ENCODE data around the gene OSBPL5. TPM values are rescaled to one million over a fixed set of nuclear protein-coding genes. Genes with fewer than 3 reads are reported as not detected.

Gene OSBPL5
- total RNA-seq, 2 experiments from 2014 or later: 0.63 to 2.7 TPM

DNA sequence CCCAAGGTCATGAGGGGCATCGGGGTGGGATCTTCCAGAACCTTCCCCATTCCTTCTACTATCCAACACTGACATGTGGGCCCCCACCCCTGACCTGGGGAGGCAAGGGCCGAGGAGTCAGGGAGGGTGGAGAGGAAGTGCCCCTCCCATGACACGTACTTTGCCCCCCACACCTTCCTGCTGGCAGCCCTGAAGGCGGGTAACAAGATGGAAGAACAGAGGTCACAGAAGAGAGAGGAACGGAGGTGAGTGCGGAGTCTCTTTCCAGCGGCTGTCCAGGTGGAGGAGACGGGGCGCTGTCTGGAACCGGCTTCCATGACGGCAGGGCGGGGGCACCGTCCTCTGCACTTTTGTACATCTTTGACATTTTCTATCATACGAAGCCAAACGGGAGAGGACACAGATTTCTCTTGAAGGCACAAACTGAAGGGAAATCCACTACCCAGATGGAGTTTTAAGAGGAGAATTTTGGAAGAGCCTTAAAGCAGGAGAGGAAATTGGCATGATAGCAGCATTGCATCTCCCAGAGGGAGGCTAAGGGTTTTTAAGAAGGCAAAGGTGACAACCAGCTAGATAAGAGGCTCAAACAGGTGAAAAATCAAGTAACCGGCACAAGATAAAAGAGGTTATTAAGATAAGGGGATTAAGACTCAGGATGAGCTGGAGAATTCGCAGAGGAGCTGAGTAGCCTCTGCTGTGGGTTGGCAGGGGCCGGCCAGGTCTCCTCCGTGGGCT lies 16.7 kb downstream of the OSBPL5 start:
- POLR2A ChIA-PET: no interaction called here
- H3K4me2 ChIP-seq (ENCODE audit: low read length): no peak overlapping the region
- no peak overlapping the region for H3K4me3 ChIP-seq (ENCODE audit: low read depth, low read length, poor library complexity, severe bottlenecking)
- H3K9me2 ChIP-seq (ENCODE audit: insufficient read depth, low read length): no peaks in the 10 kb centered on the region
- H3K79me2 ChIP-seq (ENCODE audit: insufficient read depth, low read depth, low read length): no peaks in the 10 kb centered on the region
- TF ChIP-seq EZH2phosphoT487 (IDR thresholded peaks at IDR 0.05; ENCODE audit: borderline replicate concordance, low read depth, low read length): no peak
- TF ChIP-seq, protein P1, sequence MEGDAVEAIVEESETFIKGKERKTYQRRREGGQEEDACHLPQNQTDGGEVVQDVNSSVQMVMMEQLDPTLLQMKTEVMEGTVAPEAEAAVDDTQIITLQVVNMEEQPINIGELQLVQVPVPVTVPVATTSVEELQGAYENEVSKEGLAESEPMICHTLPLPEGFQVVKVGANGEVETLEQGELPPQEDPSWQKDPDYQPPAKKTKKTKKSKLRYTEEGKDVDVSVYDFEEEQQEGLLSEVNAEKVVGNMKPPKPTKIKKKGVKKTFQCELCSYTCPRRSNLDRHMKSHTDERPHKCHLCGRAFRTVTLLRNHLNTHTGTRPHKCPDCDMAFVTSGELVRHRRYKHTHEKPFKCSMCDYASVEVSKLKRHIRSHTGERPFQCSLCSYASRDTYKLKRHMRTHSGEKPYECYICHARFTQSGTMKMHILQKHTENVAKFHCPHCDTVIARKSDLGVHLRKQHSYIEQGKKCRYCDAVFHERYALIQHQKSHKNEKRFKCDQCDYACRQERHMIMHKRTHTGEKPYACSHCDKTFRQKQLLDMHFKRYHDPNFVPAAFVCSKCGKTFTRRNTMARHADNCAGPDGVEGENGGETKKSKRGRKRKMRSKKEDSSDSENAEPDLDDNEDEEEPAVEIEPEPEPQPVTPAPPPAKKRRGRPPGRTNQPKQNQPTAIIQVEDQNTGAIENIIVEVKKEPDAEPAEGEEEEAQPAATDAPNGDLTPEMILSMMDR (conservative IDR thresholded peaks at IDR 0.05; ENCODE audit: low read length): no peak
- no peaks in the 10 kb centered on the region for H4K20me1 ChIP-seq (ENCODE audit: insufficient read depth, low read length)
- no peaks in the 10 kb centered on the region for H3K4me1 ChIP-seq (ENCODE audit: insufficient read depth, low read length, poor library complexity, severe bottlenecking)
- CTCF ChIA-PET (ENCODE audit: unreplicated experiment): no interaction called here
- H3K27ac ChIP-seq (ENCODE audit: low read depth, low read length, poor library complexity, severe bottlenecking): no peak overlapping the region
- no peak overlapping the region for H2AFZ ChIP-seq (ENCODE audit: low read length)
- BruUV-seq (replicated peaks): no TSS peak
- intact Hi-C loops (cut with micrococcal nuclease; ENCODE audit: unreplicated experiment): no loop called here
- H3K9me3 ChIP-seq (ENCODE audit: low read length): no peaks in the 10 kb centered on the region
- H3K36me3 ChIP-seq (ENCODE audit: insufficient read depth, low read length): no peaks in the 10 kb centered on the region
- DNase-seq (ENCODE audit: low spot score): no peak

DNA sequence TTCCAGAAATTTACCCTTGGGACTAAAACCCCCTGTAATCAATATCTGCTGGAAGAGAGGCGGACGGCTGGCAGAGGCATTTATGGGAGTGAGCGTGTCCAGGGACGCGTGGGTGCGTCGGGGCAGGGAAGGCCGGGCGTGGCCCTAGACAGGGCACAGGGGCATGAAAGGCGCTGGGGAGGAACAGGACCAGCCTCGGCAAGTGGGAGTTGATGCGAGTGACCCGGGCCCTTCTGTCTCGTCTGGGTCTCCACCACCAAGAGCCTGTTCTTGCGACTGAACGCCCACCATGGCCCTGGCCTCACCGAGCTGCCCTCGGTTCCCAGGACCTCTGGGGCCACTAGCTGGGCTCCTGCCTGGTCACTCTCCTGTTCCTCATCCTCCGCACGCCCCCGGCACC lies 17.5 kb downstream of the OSBPL5 start:
- Histone ChIP-seq H4K20me1 (ENCODE audit: insufficient read depth, low read length) (no peaks in the 10 kb centered on the region), H3K4me2 (ENCODE audit: low read length) (no peak overlapping the region), H3K27ac (ENCODE audit: low read depth, low read length, poor library complexity, severe bottlenecking) (no peak overlapping the region), H3K9me2 (ENCODE audit: insufficient read depth, low read length) (no peaks in the 10 kb centered on the region), H3K4me3 (ENCODE audit: low read depth, low read length, poor library complexity, severe bottlenecking) (no peak overlapping the region), H3K9me3 (ENCODE audit: low read length) (no peaks in the 10 kb centered on the region), H2AFZ (ENCODE audit: low read length) (no peak overlapping the region), H3K36me3 (ENCODE audit: insufficient read depth, low read length) (no peaks in the 10 kb centered on the region), H3K4me1 (ENCODE audit: insufficient read depth, low read length, poor library complexity, severe bottlenecking) (no peaks in the 10 kb centered on the region), H3K79me2 (ENCODE audit: insufficient read depth, low read depth, low read length) (no peaks in the 10 kb centered on the region)
- BruUV-seq (replicated peaks): no TSS peak
- TF ChIP-seq, protein P1 (conservative IDR thresholded peaks at IDR 0.05; ENCODE audit: low read length): no peak
- TF ChIP-seq EZH2phosphoT487 (IDR thresholded peaks at IDR 0.05; ENCODE audit: borderline replicate concordance, low read depth, low read length): no peak
- CTCF ChIA-PET (ENCODE audit: unreplicated experiment): no interaction called here
- no peak for DNase-seq (ENCODE audit: low spot score)
- intact Hi-C loops (cut with micrococcal nuclease; ENCODE audit: unreplicated experiment): no loop called here
- POLR2A ChIA-PET: no interaction called here

DNA sequence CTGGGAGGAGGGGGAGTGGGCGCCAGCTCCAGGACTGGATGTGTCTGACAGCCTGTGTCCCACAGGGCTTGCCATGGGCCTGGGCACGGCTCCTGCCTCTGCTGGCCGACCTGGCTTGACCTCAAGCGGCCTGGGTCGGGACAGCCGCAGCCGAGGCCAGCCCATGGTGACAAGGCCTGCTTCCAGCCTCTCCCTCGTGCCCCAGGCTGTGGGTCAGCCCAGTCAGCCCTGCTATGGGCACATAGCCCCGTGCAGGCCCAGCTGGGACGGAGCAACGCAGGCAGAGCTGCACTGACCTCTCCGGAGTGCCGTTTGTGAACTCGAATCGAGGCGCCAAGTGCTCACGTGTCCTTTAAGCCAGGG lies 17.9 kb downstream of the OSBPL5 start:
- no peak for DNase-seq (ENCODE audit: low spot score)
- H3K4me2 ChIP-seq (ENCODE audit: low read length): no peak overlapping the region
- TF ChIP-seq EZH2phosphoT487 (IDR thresholded peaks at IDR 0.05; ENCODE audit: borderline replicate concordance, low read depth, low read length): no peak
- TF ChIP-seq, protein P1 (conservative IDR thresholded peaks at IDR 0.05; ENCODE audit: low read length): no peak
- ChIA-PET POLR2A (no interaction called here), CTCF (ENCODE audit: unreplicated experiment) (no interaction called here)
- no peaks in the 10 kb centered on the region for H3K79me2 ChIP-seq (ENCODE audit: insufficient read depth, low read depth, low read length)
- no peaks in the 10 kb centered on the region for H3K4me1 ChIP-seq (ENCODE audit: insufficient read depth, low read length, poor library complexity, severe bottlenecking)
- no peak overlapping the region for H3K4me3 ChIP-seq (ENCODE audit: low read depth, low read length, poor library complexity, severe bottlenecking)
- no peak overlapping the region for H2AFZ ChIP-seq (ENCODE audit: low read length)
- H3K9me2 ChIP-seq (ENCODE audit: insufficient read depth, low read length): no peaks in the 10 kb centered on the region
- intact Hi-C loops (cut with micrococcal nuclease; ENCODE audit: unreplicated experiment): no loop called here
- H3K36me3 ChIP-seq (ENCODE audit: insufficient read depth, low read length): no peaks in the 10 kb centered on the region
- no peak overlapping the region for H3K27ac ChIP-seq (ENCODE audit: low read depth, low read length, poor library complexity, severe bottlenecking)
- H3K9me3 ChIP-seq (ENCODE audit: low read length): no peaks in the 10 kb centered on the region
- BruUV-seq (replicated peaks): no TSS peak
- H4K20me1 ChIP-seq (ENCODE audit: insufficient read depth, low read length): no peaks in the 10 kb centered on the region

All from OCI-LY7 (cell line).